Fibroblast of skin of right quadriceps (primary cell): ENCODE results near the gene TBC1D20.

Experiments used
- DNase-seq: peaks from one replicate; pipeline ENCODE4 v3.0.0-alpha.2; 2013

The TBC1D20 gene

DNA sequence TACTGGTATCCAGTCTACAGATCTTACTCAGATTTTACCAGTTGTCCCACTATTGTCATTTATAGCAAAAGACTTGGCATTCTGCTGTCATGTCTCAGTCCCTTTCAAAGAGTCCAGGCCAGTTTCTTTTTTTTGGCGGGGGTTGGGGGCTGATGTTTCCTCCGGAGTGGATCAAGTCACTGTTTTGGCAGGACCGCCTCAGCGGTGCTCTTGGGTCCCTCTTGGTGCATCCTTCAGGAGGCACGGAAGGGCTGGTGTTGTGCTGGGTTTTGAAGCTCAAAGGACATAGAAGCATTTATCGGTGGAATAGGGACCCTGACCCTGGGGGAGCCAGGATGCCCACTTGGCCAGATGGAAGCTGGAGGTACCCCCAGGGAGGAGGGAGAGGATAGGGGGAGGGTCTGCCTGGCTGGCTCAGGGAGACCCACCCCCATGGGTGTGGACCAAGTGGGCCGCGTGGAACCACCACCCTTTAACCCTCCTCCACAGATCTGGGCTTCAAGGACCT is 43.4 kb downstream of the TBC1D20 start:
- DNase-seq = no peak

DNA sequence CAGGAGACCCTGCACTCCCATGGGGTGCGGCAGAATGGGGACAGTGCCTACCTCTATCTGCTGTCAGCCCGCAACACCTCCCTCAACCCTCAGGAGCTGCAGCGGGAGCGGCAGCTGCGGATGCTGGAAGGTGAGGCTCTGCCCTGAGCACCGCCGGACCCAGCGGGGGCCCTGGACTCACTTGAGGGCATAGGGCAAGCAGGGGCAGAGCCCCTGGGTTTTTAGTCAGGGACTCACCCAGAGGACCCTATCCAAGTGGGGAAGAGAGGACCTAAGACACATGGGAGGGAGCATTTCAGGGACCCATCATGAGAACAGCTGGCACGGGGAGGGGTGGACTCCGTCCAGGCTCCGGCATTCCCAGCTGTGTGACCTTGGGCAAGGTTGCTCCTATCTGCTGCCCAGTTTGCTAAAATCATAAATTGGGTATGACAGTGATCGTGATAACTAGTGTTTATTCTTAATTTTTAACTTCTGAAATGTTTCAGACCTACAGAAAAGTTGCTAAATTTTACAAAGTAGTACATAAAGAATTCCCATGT is 44.5 kb downstream of the TBC1D20 start:
- DNase-seq = no peak

DNA sequence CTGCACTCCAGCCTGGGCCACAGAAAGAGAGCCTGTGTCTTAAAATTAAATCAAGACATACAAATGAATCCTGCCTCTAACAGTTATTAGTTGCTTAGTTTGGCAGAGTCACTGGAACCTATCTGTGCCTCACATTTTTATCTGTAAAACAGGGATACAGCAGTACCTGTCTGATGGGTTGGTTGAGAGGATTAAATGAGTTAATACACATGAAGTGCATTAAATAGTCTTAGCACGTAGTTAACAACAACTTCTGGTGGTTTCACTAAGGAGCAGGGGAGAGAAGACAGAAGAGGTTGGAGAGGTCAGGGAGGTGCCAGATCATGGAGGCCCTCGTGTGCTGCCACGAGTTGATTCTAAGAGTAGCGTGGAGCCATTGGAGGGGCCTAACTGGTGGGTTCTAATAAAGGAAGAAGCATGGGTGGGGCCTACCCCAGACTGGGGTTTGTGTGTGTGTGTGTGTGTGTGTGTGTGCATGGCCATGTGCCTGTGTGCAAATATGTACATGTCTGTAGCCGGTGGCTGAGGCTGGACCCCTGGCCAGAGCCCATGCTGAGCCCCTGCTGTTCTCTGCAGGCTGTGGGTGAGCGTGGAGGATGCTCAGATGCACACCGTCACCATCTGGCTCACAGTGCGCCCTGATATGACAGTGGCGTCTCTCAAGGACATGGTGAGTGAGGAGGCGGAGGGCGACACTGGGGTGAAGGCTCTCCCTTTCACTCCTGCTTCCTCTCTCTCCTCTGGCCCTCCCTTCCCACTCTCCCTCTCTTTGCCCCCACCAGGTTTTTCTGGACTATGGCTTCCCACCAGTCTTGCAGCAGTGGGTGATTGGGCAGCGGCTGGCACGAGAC is 45.2 kb downstream of the TBC1D20 start:
- no peak for DNase-seq

DNA sequence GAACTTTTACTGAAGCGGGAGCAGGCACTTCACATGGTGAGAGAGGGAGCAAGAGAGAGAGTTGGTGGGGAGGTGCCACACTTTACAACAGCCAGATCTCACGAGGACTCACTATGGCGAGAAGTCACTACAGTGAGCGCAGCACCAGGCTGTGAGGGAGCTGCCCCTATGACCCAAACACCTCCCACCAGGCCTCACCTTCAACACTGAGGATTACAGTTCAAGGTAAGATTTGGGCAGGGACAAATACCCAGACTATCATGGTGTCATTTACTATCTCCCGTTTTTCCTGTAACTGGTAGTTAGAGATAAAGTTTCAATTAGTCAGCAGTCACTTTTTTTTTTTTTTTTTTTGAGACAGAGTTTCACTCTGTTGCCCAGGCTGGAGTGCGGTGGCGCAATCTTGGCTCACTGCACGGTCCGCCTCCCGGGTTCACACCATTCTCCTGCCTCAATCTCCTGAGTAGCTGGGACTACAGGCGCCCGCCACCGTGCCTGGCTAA is 46.5 kb downstream of the TBC1D20 start:
- no peak for DNase-seq

DNA sequence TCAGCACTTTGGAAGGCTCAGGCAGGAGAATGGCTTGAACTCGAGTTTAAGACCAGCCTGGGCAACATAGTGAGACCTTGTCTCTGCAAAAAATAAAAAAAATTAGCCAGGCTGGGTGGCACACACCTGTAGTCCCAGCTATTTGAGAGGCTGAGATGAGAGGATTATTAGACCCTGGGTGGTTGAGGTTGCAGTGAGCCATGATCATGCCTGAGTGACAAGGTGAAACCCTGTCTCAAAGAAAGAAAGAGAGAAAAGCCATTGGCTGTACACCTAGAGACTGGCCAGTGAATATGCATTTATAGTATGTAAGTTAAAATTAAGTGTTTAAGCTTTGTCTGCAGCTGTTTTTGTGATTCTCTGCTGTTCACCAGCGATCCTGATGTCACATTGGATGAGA is 48.2 kb downstream of the TBC1D20 start:
- no peak for DNase-seq

DNA sequence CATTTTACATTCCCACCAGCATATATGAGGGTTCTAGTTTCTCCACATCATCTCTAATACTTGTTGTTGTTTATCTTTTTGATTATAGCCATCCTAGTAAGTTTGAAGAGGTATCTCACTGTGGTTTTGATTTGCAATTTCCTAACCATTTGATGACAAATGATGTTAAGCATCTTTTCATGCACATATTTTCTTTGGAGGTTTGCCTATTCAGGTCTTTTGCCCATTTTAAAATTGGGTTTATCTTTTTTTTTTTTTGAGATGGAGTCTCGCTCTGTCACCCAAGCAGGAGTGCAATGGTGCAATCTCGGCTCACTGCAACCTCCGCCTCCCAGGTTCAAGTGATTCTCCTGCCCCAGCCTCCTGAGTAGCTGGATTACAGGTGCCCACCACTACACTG is 50.3 kb downstream of the TBC1D20 start:
- no peak for DNase-seq

DNA sequence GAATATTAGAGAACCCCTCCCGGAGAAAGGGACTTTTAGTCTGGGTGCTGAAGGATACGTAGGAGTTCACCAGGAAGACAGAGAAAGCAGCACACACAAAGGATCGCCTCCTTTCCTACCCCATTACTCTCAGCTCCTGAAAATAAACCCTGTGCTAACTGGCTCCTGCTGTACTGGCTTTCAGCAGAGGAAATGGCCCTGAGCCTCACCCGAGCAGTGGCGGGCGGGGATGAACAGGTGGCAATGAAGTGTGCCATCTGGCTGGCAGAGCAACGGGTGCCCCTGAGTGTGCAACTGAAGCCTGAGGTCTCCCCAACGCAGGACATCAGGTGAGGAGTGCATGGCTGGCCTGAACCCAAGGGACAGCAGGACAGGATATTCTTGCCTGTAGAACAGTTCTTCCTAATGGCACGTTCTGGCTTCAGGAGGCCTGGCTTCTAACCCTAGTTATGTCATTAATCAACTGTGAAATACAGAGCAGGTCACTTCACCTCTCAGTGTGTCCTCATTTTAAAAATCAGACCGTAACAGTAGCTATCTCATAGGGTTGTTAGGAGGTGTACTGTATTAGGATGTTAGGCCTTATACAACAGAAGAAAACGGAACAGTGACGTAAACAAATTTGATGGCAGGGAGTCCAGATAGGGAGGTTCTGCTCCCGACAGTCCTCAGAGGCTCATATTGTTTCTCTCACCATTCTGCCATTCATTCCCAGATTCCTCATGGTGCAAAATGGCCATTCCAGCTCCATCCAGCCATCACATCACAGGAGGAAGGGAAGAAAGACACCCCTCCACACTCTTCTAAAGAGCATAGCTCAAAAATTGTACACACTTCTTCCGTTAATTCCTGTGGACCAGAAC is 52.4 kb downstream of the TBC1D20 start:
- no peak for DNase-seq

DNA sequence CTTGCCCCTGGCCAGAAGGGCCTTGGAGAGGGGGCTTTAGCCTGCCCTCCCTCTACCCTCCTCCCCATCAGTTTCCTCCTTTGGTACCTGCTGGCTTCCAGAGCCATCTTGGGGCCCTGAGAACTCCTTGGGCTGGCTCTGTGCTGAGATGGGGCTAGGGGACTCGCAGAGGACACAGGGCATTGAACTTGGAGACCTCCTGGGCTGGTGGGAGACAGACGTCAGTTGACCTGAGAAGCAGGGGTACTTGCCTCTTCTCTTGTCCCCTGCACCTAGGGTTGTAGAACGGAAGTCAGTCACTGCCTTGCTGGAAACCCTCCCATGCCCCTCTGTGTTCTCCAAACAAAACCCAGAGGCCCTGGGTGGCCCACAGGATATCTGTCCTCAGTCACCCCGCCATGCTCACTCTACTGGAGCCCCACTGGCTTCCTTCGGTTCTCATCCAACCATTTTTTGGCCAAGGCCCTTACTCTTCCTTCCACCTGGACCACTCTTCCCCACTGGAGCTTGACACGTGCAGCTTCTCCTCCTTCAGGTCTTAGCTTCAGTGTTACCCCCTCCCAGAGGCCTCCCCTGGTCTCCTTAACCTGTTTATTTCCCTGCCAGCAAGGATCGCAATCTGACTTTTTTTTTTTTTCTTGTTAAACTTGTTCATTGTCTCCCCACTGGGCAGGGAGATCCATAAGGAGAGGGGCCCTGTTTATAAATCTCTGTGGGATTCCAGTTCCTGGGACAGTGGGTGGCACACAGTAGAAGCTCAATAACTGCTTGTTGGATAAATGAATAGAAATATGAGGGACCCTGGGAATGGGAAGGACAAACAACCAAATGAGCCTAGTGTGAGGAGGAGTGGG is 53.3 kb downstream of the TBC1D20 start:
- no peak for DNase-seq

DNA sequence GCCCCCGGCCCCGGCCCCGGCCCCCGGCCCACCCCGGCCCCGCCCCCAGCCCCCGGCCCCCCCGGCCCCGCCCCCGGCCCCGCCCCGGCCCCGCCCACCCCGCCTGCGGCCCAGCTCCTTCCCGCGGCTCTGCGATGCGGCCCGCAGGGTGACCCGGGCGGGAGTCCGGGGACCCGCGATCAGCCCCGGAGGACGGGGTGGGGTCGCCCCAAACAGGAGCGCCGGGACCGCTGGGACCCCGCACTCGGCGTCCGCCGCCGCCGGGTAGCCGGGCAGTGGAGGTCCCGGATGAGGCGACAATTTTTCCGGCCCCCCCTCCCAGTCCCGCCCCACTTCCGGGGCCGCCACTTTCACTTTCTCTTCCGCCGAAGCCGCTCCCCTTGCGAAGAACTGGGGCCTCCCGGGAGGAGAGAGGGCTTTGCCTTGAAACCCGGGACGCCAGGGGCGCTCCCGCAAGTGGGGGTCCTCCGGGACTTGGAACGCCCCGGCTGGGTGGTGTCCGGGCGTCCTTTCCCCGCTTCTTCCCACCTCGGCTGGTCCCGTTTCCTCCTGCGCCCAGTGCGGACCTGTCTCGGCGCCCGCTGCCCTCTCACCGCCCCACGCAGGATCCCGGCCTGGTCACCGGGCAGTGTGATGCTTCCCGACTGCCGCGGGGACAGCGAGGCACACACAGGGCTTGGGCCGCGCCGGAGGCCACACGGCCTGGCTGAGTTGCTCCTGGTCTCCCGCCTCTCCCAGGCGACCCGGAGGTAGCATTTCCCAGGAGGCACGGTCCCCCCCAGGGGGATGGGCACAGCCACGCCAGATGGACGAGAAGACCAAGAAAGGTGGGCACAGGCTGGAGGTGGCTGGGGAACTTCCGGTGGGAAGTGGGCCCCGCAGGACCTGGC is 54.1 kb downstream of the TBC1D20 start, which contains the start of gene RBCK1:
Gene RBCK1 (plus strand): TSS at position 347 of the 890 bp plus-strand sequence. CDS start 459 bp downstream, at position 806.
- DNase-seq = peak; percentile 85

DNA sequence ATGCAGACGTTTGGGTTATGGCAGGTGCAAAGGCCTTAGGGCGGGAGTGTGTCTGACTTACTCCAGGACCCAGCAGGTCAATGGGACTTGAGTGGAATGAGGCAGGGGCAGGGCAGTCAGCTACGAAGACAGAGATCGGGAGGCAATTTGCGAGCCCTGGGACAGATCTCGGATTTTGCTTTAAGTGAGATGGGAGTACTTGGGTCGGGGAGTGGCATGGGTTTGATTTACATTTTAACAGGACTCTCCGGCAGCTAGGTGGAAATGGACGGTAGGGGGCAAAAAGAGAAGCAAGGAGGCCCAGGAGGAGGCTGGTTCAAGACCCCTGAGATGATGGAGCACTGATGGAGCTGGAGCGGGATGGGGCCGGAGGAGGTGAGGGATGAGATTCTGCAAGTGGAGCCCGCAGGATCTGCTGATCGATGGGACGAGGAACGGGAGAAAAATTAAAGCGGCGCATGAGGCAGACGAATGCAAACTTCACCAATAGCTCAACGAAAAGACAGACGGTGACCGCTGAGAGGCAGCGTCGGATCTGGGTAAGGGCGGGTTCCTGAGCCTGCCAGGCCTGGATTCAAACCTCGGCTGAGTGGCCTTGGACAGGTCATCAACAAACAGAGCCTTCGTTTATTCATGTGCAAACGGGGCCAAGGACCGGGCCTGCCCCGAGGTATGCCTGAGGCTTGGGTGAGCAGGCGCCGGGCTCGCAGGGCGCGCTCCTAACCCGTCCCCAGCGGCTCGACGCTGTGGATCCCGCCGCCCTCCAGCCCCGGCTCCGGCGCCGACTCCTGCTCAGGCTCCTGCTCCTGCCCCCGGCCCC is 55.0 kb downstream of the TBC1D20 start:
- DNase-seq = peak; percentile 77

DNA sequence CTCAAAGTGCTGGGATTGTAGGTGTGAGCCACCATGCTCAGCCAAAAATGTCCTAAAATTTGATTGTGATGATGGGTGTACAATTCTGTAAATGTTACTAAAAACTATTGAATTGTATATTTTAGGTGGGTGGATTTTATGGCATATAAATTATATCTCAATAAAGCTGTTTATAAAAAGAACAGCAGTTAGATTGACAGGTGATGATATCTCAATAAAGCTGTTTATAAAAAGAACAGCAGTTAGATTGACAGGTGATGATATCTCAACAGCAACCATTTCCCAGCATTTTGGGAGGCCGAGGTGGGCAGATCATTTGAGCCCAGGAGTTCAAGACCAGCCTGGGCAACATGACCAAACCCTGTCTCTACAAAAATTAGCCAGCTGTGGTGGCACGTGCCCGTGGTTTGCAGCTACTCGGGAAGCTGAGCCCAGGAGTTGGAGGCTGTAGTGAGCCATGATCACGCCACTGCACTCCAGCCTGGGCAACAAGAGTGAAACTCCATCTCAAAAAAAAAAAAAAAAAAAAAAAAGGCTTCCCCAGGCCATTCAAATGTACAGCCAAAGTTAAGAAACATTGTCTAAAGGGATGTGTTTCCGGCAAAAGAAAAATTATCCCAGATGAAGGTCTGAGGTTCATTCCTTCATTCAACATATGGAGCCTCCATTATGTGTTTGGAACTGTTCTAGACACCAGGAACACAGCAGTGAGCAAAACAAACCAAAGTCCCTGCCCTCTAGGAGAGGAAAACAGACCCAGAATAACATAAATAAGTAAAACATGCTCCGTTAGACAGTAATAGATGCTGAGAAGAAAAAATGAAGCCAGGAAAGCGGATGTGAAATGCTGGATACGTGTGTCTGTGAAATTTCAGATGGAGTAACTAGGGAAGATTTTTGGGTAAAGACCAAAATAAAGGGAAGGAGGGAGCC is 55.9 kb downstream of the TBC1D20 start:
- no peak for DNase-seq

DNA sequence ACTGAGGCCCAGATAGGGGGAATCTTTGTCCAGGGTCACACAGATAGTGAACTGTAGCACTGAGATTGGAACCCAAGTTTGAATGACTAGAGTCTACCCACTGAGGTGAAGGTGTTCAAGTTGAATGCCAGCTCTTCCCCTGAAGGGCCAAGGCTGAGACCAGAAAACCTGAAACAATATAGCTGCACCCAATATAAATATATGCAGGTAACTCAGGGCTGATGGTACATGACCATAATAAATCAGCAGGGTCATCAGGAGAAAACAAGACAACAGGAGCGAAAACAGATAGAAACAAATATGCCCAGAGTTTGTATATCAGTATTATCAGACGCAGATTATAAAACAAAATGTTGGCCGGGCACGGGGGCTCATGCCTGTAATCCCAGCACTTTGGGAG is 58.2 kb downstream of the TBC1D20 start:
- no peak for DNase-seq

DNA sequence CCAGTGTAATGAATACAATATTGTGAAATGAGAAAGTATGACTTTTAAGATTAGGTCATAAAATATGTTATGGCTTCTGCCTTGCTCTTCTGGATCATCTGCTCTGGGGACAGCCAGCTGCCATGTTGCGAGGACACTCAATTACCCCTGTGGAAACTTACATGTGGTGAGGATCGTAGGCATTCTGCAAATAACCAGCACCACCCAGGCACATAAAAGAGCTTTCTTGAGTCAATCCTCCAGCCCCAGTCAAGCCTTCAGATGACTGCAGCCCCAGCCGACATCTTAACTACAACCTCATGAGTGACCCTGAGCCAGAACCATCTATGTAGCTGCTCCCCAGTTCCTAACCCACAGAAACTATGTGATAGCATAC is 58.8 kb downstream of the TBC1D20 start:
- DNase-seq = no peak

DNA sequence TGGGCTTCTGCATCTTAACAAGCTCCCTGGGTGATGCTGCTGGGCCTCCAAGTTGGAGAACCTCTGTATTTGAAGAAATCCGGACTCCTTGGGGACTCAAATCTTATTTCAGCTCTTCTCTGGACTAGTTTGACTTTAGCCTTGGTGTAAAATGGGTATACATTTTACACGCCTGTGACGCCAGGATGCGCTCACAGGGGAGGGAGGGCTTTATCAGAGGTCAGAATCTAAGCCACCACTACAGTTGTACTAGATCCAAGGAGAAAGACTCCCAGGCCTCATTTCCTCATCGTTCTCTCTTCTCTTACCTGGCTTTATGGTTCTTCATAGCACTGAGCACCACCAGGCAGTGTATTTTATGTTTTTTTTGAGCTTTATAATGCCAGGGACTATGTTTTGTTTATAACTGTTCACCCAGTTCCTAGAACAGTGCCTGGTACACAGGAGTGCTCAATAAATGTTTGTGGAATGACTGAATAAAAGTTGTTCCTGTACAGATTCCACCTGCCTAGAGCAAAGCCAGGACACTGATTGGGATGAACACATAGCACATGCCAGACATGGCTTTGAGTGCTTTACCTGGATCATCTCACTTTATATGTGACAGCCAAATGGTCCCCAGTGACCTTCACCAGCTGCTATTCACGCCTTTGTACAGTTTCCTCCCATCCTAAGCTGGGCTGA is 59.3 kb downstream of the TBC1D20 start:
- no peak for DNase-seq

DNA sequence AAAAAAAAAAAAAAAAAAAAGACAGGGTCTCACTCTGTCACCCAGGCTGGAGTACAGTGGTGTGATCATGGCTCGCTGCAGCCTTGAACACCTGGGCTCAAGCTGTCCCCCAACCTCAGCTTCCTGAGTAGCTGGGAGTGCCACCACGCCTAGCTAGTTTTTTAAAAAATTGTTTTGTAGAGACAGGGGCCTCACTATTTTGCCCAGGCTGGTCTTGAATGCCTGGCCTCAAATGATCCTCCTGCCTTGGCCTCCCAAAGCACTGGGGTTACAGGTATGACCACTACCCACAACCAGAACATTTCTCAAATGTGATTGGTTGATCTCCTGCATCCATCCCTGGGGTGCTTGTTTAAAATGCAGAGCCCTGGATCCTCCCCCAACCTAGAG is 59.8 kb downstream of the TBC1D20 start:
- DNase-seq = no peak

DNA sequence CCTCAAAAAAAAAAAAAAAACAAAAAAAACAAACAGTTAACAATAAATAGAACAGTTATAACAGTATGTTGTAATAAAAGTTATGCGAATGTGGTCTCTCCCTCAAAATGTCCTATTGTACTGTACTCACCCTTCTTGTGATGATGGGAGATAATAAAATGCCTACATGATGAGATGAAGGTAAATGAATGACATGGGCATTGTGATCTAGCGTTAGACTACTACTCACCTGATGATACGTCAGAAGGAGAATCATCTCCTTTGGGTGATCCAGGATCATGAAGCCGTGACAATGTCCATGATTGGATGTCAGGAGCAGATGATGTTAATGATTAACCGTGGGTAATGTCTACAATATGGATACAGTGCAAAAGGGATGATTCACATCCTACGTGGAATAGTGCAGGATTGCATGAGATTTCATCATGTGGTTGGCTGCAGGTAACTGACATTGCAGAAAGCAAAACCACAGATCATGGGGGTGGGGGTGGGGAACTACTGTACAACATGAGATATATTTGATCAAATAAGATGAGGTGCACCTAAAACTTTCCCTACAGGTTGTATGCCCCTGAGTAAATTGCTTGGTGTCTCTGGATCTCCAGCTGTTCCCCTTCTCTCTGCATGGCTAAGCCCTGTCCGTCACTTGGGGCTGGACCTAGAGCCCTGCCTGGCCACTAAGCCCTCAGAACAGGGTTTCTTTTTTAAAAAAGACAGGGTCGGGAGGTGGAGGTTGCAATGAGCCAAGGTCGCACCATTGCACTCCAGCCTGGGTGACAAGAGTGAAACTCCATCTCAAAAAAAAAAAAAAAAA is 60.4 kb downstream of the TBC1D20 start:
- peak; percentile 88 for DNase-seq

DNA sequence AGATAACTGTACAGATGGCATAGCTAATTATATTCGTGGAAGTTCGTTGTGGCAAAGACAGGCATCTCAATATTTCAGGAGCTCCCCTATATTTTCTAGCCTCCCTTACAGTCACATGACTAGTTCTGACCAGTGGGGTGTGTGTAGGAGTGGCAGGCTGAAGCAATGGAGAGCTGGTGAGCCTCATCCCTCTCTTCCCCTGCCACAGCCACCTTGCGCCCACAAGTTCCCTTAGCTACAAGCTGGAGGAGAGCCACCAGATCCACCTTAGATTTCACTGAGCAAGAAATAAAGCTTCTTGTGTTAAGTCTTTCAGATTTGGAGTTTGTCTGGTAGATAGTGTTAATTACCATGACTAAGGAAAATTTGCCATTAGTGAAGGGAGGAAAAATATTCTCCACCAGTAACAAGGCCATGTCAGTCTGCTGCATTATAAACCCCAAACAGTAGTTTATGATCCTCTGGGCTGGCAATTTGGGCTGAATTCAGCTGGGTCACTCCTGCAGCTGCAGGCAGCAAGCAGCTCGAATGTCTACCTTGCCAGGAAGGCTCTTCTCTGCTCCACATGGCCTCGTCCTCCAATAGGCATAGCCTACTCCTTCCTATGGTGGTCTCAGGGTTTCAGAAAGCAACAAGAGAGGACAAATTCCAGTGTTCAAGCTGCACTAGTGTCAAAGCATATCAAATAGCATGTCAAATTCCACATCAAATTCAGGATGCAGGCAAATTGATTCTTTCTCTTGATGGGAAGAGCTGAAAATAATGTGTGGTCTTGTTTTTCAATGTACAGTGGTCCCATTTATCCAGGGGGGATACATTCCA is 61.7 kb downstream of the TBC1D20 start:
- no peak for DNase-seq
